Measurements from ENCODE around the gene TGFBR3L. TPM values are rescaled to one million over a fixed set of nuclear protein-coding genes. Genes with fewer than 3 reads are reported as not detected.

TGFBR3L gene
- 10.9 TPM for total RNA-seq
- long read RNA-seq, partial matches to known transcripts, result 11 of 15 reads
- long read RNA-seq, other reads (novel, unspliced or antisense), result 3 of 15 reads

- DNase-seq, result no peak
- intact Hi-C loops (cut with DNase I), result no loop called here
- no peak for ATAC-seq (ENCODE audit: poor library complexity)
Observed at GRCh38 chr19:7914598-7915045, at the start of gene TGFBR3L. Gene TGFBR3L, plus strand, starts transcription at chr19:7914830.

- DNase-seq (no peak), ATAC-seq (ENCODE audit: poor library complexity) (no peak)
Observed at GRCh38 chr19:7865262-7865911, 49.2 kb upstream of the TGFBR3L start.

GRCh38 chr19:7866399-7867091, 48.1 kb upstream of the TGFBR3L start:
- no peak for ATAC-seq (ENCODE audit: poor library complexity)
- intact Hi-C loops (cut with DNase I), result no loop called here
- no peak for DNase-seq

More at GRCh38 chr19:7865262-7865911, 49.2 kb upstream of the TGFBR3L start:
- intact Hi-C loops (cut with DNase I), result no loop called here

GRCh38 chr19:7867092-7867844, 47.4 kb upstream of the TGFBR3L start:
- no peak for ATAC-seq (ENCODE audit: poor library complexity)
- DNase-seq, result no peak
- intact Hi-C loops (cut with DNase I), result no loop called here

- no peak for ATAC-seq (ENCODE audit: poor library complexity)
- no peak for DNase-seq
- intact Hi-C loops (cut with DNase I), result no loop called here
Observed at GRCh38 chr19:7868326-7868670, 46.3 kb upstream of the TGFBR3L start.

- peak; percentile 78 for DNase-seq
- intact Hi-C loops (cut with DNase I), result no loop called here
- peak; percentile 78 for ATAC-seq (ENCODE audit: poor library complexity)
Observed at GRCh38 chr19:7868671-7869452, 45.8 kb upstream of the TGFBR3L start.

GRCh38 chr19:7869453-7869909, 45.1 kb upstream of the TGFBR3L start:
- intact Hi-C loops (cut with DNase I), result no loop called here
- ATAC-seq (ENCODE audit: poor library complexity), result peak; percentile 68
- DNase-seq, result peak; percentile 65

GRCh38 chr19:7869910-7870511, 44.6 kb upstream of the TGFBR3L start:
- ATAC-seq (ENCODE audit: poor library complexity) (peak; percentile 20), DNase-seq (no peak)
- intact Hi-C loops (cut with DNase I), result no loop called here

- DNase-seq (peak; percentile 64), ATAC-seq (ENCODE audit: poor library complexity) (no peak)
- intact Hi-C loops (cut with DNase I), result no loop called here
Observed at GRCh38 chr19:7870571-7871436, 43.8 kb upstream of the TGFBR3L start.

- DNase-seq, result peak; percentile 88
- ATAC-seq (ENCODE audit: poor library complexity), result peak; percentile 57
- intact Hi-C loops (cut with DNase I), result no loop called here
Observed at GRCh38 chr19:7871437-7872305, 43.0 kb upstream of the TGFBR3L start.

- no peak for ATAC-seq (ENCODE audit: poor library complexity)
- no peak for DNase-seq
- intact Hi-C loops (cut with DNase I), result no loop called here
Observed at GRCh38 chr19:7872306-7873204, 42.1 kb upstream of the TGFBR3L start.

GRCh38 chr19:7873304-7874075, 41.1 kb upstream of the TGFBR3L start:
- ATAC-seq (ENCODE audit: poor library complexity) (no peak), DNase-seq (no peak)
- intact Hi-C loops (cut with DNase I), result no loop called here

- ATAC-seq (ENCODE audit: poor library complexity) (no peak), DNase-seq (no peak)
- intact Hi-C loops (cut with DNase I), result no loop called here
Observed at GRCh38 chr19:7874076-7874896, 40.3 kb upstream of the TGFBR3L start, which contains the start of gene PRR36. Gene PRR36, minus strand, starts transcription at chr19:7874390. Its CDS starts 701 bp downstream, at chr19:7873689.

GRCh38 chr19:7874897-7875273, 39.7 kb upstream of the TGFBR3L start:
- intact Hi-C loops (cut with DNase I), result no loop called here
- DNase-seq, result no peak
- no peak for ATAC-seq (ENCODE audit: poor library complexity)
